ENCODE results near the gene P3H2. TPM values are rescaled to one million over a fixed set of nuclear protein-coding genes. Genes with fewer than 3 reads are reported as not detected.

P3H2 gene
- total RNA-seq, 1 donor from 2014 or later = 61.9 TPM

- H3K27me3 ChIP-seq (ENCODE audit: low read depth) = no peaks in the 10 kb centered on the region
- H3K4me3 ChIP-seq = no peak overlapping the region
- H3K9me3 ChIP-seq = no peaks in the 10 kb centered on the region
- no peaks in the 10 kb centered on the region for H3K36me3 ChIP-seq
- ATAC-seq = no peak
- no peak overlapping the region for H3K27ac ChIP-seq
- no peaks in the 10 kb centered on the region for H3K4me1 ChIP-seq
- no peak for DNase-seq
- intact Hi-C loops (cut with DNase I) = no loop called here
- TF ChIP-seq, protein P1, sequence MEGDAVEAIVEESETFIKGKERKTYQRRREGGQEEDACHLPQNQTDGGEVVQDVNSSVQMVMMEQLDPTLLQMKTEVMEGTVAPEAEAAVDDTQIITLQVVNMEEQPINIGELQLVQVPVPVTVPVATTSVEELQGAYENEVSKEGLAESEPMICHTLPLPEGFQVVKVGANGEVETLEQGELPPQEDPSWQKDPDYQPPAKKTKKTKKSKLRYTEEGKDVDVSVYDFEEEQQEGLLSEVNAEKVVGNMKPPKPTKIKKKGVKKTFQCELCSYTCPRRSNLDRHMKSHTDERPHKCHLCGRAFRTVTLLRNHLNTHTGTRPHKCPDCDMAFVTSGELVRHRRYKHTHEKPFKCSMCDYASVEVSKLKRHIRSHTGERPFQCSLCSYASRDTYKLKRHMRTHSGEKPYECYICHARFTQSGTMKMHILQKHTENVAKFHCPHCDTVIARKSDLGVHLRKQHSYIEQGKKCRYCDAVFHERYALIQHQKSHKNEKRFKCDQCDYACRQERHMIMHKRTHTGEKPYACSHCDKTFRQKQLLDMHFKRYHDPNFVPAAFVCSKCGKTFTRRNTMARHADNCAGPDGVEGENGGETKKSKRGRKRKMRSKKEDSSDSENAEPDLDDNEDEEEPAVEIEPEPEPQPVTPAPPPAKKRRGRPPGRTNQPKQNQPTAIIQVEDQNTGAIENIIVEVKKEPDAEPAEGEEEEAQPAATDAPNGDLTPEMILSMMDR (IDR thresholded peaks at IDR 0.05) = no peak
Measured at GRCh38 chr3:190032923-190033322, 87.8 kb downstream of the P3H2 start.

DNA sequence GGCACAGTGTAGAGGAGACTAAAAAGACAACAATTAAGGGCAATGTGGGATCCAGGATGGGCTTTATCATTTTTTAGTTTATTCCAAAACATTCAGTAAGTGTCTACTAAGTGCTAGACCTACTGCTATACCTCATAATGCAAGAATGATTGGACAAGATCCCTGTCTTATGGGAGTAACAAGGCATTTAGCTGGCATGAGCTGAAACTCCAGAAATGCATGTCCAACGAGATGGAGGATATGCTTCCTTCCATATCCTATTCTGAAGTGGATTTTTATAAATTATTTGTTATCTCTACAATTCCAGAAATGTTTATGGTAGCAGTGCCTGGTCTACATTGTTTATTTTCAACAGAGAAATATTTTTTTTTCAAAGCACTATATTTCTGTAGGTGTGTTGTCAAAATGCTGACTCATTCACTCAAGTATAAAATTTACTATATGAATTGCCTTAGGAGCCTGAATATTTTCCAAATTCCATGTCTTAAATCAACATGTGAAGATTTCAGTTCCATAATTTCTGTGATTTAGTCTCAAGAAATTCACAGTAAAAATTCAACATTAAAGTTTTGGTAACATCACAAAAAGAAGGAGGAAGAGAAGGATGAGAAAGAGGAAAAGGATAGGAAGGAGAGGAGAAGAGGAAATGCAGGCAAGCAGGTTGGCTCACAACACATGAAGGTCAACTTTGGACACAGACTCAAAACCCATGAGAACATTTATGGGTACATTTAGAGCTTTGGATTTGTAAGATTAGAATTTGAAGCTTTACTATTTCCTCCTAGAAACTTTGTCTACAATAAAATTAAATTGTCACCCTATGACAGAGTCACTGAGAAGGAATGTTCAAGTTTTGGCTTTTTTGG lies 88.6 kb downstream of the P3H2 start:
- H3K4me1 ChIP-seq = no peaks in the 10 kb centered on the region
- intact Hi-C loops (cut with DNase I) = no loop called here
- H3K27ac ChIP-seq = no peak overlapping the region

DNA sequence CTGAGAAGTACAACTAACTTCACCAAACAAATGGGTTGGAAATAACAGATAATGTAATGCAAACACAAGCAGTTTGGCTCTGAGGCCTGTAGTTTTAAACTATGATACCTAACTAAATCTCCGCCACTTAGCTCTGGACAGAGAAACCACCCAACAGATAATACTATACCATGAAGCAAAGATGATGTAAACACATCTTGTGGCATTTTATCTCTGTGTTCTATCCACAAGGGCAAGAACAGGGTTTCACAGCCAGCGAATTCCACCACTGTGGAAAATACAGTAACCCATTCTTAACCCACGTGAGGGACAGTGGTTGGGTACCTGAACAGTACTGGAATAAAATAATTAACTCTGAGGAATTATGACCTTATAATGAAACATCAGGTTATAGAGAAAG lies 93.6 kb downstream of the P3H2 start:
- TF ChIP-seq, protein P1 (IDR thresholded peaks at IDR 0.05) = no peak
- no peaks in the 10 kb centered on the region for H3K36me3 ChIP-seq
- H3K27ac ChIP-seq = no peak overlapping the region
- no peaks in the 10 kb centered on the region for H3K9me3 ChIP-seq
- intact Hi-C loops (cut with DNase I) = no loop called here
- no peak for DNase-seq
- no peaks in the 10 kb centered on the region for H3K4me1 ChIP-seq
- ATAC-seq = no peak
- H3K27me3 ChIP-seq (ENCODE audit: low read depth) = no peaks in the 10 kb centered on the region
- no peak overlapping the region for H3K4me3 ChIP-seq

More for the DNA sequence above, 88.6 kb downstream of the P3H2 start:
- Histone ChIP-seq H3K4me3 (no peak overlapping the region), H3K9me3 (no peaks in the 10 kb centered on the region), H3K27me3 (ENCODE audit: low read depth) (no peaks in the 10 kb centered on the region), H3K36me3 (no peaks in the 10 kb centered on the region)
- no peak for ATAC-seq
- DNase-seq = no peak
- TF ChIP-seq, protein P1 (IDR thresholded peaks at IDR 0.05) = no peak

DNA sequence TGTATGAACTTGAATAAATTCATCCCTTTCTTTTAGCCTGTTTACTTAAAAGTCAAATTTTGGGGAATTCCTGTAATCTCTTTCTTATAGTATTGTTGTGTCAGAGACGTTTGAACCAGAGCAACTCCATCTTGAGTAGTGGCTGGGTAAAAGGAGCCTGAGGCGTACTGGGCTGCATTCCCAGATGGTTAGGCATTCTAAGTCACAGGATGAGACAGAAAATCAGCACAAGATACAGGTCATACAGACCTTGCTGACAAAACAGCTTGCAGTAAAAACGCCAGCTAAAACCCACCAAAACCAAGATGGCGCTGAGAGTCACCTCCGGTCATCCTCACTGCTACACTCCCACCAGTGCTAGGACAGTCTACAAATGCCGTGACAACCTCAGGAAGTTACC lies 94.5 kb downstream of the P3H2 start:
- ATAC-seq (no peak), DNase-seq (no peak)
- no peak overlapping the region for H3K4me3 ChIP-seq
- H3K9me3 ChIP-seq = no peaks in the 10 kb centered on the region
- H3K27me3 ChIP-seq (ENCODE audit: low read depth) = no peaks in the 10 kb centered on the region
- H3K4me1 ChIP-seq = no peaks in the 10 kb centered on the region
- intact Hi-C loops (cut with DNase I) = no loop called here
- no peak overlapping the region for H3K27ac ChIP-seq
- H3K36me3 ChIP-seq = no peaks in the 10 kb centered on the region
- TF ChIP-seq, protein P1 (IDR thresholded peaks at IDR 0.05) = no peak

- peak in 1 of 2 donors; percentile 65 for ATAC-seq
- no peak for DNase-seq
- H3K4me3 ChIP-seq = no peak overlapping the region
- no peaks in the 10 kb centered on the region for H3K36me3 ChIP-seq
- H3K9me3 ChIP-seq = no peaks in the 10 kb centered on the region
- H3K27me3 ChIP-seq (ENCODE audit: low read depth) = no peaks in the 10 kb centered on the region
- intact Hi-C loops (cut with DNase I) = no loop called here
- no peak overlapping the region for H3K27ac ChIP-seq
- H3K4me1 ChIP-seq = no peaks in the 10 kb centered on the region
- TF ChIP-seq, protein P1 (IDR thresholded peaks at IDR 0.05) = no peak
Measured at GRCh38 chr3:190024912-190025311, 95.8 kb downstream of the P3H2 start.

All from lower lobe of right lung (tissue), 2 donors.